ENCODE data around the gene LEF1. TPM values are rescaled to one million over a fixed set of nuclear protein-coding genes. Genes with fewer than 3 reads are reported as not detected.

Gene LEF1
- total RNA-seq, 1 experiment from 2014 or later: 0.54 TPM

- intact Hi-C loops (cut with micrococcal nuclease; ENCODE audit: unreplicated experiment): no loop called here
Measured at GRCh38 chr4:108001540-108002135, 167.1 kb downstream of the LEF1 start.

DNA sequence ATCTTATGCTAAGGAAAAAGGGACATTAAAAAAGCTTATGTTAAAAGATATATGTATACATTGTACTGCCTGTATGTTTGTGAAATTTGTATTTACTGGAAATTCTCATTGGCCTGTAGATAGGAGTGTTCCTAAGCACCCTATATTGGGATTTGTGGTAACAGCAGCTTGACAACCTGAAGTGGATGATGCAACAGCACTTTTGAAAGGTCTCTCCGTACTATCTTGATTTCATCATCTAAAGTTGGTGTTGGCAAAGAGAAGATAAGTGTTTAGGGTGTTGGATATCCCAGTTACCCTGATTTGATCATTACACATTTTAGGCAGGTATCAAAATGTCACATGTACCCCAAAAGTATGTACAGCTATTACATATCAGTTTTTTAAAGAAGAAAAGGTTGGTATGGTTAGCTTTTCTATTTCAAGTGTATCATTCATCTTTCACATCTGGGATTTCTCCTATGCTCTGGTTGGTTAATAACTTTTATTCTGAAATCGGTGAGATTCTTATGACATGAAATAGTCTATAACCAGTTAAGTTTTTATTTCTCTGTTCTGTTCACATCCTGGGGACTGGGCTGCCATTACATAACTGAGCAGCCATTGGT is 168.7 kb downstream of the LEF1 start:
- CTCF ChIA-PET: no interaction called here
- H3K27me3 ChIP-seq (ENCODE audit: control insufficient read depth, insufficient read depth, low read length): no peaks in the 10 kb centered on the region
- H3K27ac ChIP-seq (ENCODE audit: low read length): no peak overlapping the region
- intact Hi-C loops (cut with micrococcal nuclease; ENCODE audit: unreplicated experiment) (no loop called here), in situ Hi-C loops (cut with HindIII; ENCODE audit: low pct_unique_long_range_greater_than_20kb, low sequenced_read_pairs) (no loop called here)
- H3K36me3 ChIP-seq (ENCODE audit: control insufficient read depth, insufficient read depth, low read length): no peaks in the 10 kb centered on the region; the same call in 1 of the 2 replicates
- DNase-seq (ENCODE audit: low read depth, low spot score) (no peak), ATAC-seq (no peak)
- TF ChIP-seq TCF7L2 (IDR thresholded peaks at IDR 0.05; ENCODE audit: low read depth, low read length) (no peak), SIN3A (IDR thresholded peaks at IDR 0.05; ENCODE audit: borderline replicate concordance, insufficient read depth, low read depth, low read length) (no peak)
- TF ChIP-seq, protein P1, sequence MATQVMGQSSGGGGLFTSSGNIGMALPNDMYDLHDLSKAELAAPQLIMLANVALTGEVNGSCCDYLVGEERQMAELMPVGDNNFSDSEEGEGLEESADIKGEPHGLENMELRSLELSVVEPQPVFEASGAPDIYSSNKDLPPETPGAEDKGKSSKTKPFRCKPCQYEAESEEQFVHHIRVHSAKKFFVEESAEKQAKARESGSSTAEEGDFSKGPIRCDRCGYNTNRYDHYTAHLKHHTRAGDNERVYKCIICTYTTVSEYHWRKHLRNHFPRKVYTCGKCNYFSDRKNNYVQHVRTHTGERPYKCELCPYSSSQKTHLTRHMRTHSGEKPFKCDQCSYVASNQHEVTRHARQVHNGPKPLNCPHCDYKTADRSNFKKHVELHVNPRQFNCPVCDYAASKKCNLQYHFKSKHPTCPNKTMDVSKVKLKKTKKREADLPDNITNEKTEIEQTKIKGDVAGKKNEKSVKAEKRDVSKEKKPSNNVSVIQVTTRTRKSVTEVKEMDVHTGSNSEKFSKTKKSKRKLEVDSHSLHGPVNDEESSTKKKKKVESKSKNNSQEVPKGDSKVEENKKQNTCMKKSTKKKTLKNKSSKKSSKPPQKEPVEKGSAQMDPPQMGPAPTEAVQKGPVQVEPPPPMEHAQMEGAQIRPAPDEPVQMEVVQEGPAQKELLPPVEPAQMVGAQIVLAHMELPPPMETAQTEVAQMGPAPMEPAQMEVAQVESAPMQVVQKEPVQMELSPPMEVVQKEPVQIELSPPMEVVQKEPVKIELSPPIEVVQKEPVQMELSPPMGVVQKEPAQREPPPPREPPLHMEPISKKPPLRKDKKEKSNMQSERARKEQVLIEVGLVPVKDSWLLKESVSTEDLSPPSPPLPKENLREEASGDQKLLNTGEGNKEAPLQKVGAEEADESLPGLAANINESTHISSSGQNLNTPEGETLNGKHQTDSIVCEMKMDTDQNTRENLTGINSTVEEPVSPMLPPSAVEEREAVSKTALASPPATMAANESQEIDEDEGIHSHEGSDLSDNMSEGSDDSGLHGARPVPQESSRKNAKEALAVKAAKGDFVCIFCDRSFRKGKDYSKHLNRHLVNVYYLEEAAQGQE (IDR thresholded peaks at IDR 0.05; ENCODE audit: insufficient read depth in 1 of 2, low read depth in 2 of 2, low read length in 1 of 2): no peak
- TF ChIP-seq, protein P2, sequence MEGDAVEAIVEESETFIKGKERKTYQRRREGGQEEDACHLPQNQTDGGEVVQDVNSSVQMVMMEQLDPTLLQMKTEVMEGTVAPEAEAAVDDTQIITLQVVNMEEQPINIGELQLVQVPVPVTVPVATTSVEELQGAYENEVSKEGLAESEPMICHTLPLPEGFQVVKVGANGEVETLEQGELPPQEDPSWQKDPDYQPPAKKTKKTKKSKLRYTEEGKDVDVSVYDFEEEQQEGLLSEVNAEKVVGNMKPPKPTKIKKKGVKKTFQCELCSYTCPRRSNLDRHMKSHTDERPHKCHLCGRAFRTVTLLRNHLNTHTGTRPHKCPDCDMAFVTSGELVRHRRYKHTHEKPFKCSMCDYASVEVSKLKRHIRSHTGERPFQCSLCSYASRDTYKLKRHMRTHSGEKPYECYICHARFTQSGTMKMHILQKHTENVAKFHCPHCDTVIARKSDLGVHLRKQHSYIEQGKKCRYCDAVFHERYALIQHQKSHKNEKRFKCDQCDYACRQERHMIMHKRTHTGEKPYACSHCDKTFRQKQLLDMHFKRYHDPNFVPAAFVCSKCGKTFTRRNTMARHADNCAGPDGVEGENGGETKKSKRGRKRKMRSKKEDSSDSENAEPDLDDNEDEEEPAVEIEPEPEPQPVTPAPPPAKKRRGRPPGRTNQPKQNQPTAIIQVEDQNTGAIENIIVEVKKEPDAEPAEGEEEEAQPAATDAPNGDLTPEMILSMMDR (IDR thresholded peaks at IDR 0.05): no peak
- no TSS peak for BruUV-seq (replicated peaks)
- no peaks in the 10 kb centered on the region for H3K4me1 ChIP-seq (ENCODE audit: control insufficient read depth, insufficient read depth, low read length)
- H3K9me3 ChIP-seq (ENCODE audit: control insufficient read depth, insufficient read depth, low read depth, low read length): no peaks in the 10 kb centered on the region
- no peak overlapping the region for H3K4me3 ChIP-seq (ENCODE audit: low read depth in 2 of 2, low read length in 2 of 2)
- POLR2A ChIA-PET: no interaction called here

More at GRCh38 chr4:108001540-108002135, 167.1 kb downstream of the LEF1 start:
- no peak overlapping the region for H3K4me3 ChIP-seq (ENCODE audit: low read depth in 2 of 2, low read length in 2 of 2)
- H3K9me3 ChIP-seq (ENCODE audit: control insufficient read depth, insufficient read depth, low read depth, low read length): no peaks in the 10 kb centered on the region
- H3K36me3 ChIP-seq (ENCODE audit: control insufficient read depth, insufficient read depth, low read length): no peaks in the 10 kb centered on the region
- ChIA-PET CTCF (no interaction called here), POLR2A (no interaction called here)
- no peaks in the 10 kb centered on the region for H3K4me1 ChIP-seq (ENCODE audit: control insufficient read depth, insufficient read depth, low read length)
- no peak for DNase-seq (ENCODE audit: low read depth, low spot score)
- in situ Hi-C loops (cut with HindIII; ENCODE audit: low pct_unique_long_range_greater_than_20kb, low sequenced_read_pairs): no loop called here
- H3K27me3 ChIP-seq (ENCODE audit: control insufficient read depth, insufficient read depth, low read length): no peaks in the 10 kb centered on the region
- no peak overlapping the region for H3K27ac ChIP-seq (ENCODE audit: low read length)
- no TSS peak for BruUV-seq (replicated peaks)
- no peak for ATAC-seq
- TF ChIP-seq POLR2AphosphoS5 (IDR thresholded peaks at IDR 0.05; ENCODE audit: low read depth, low read length) (no peak), TCF7L2 (IDR thresholded peaks at IDR 0.05; ENCODE audit: low read depth, low read length) (no peak), SIN3A (IDR thresholded peaks at IDR 0.05; ENCODE audit: borderline replicate concordance, insufficient read depth, low read depth, low read length) (no peak)
- TF ChIP-seq, protein P1 (IDR thresholded peaks at IDR 0.05; ENCODE audit: insufficient read depth in 1 of 2, low read depth in 2 of 2, low read length in 1 of 2): no peak
- TF ChIP-seq, protein P2 (IDR thresholded peaks at IDR 0.05): no peak
